Measurements from ENCODE around the gene MTHFR.
"Not testable (repeated sequence)": the region's sequence is repeated elsewhere in the genome, so short reads cannot be mapped to it uniquely, and the experiment has no call there.

The MTHFR gene

GRCh38 chr1:11833497-11833896, 27.7 kb upstream of the MTHFR start:
- DNase-seq (ENCODE audit: low read depth): no peak

GRCh38 chr1:11831945-11832725, 26.4 kb upstream of the MTHFR start:
- DNase-seq (ENCODE audit: low read depth): no peak

GRCh38 chr1:11828511-11828910, 22.7 kb upstream of the MTHFR start:
- no peak for DNase-seq (ENCODE audit: low read depth)

GRCh38 chr1:11826946-11827345, 21.2 kb upstream of the MTHFR start:
- DNase-seq (ENCODE audit: low read depth): no peak

- DNase-seq (ENCODE audit: low read depth): no peak
Observed at GRCh38 chr1:11825131-11825530, 19.4 kb upstream of the MTHFR start.

GRCh38 chr1:11823366-11824137, 17.8 kb upstream of the MTHFR start:
- peak; percentile 21 for DNase-seq (ENCODE audit: low read depth)

- DNase-seq (ENCODE audit: low read depth): peak; percentile 76
Observed at GRCh38 chr1:11822091-11822490, 16.3 kb upstream of the MTHFR start.

GRCh38 chr1:11817192-11817591, 11.4 kb upstream of the MTHFR start:
- no peak for DNase-seq (ENCODE audit: low read depth)

- DNase-seq (ENCODE audit: low read depth): no peak
Observed at GRCh38 chr1:11813021-11813420, 7.3 kb upstream of the MTHFR start.

GRCh38 chr1:11807133-11807532, 1.4 kb upstream of the MTHFR start:
- no peak for DNase-seq (ENCODE audit: low read depth)

GRCh38 chr1:11806307-11806936, 658 bp upstream of the MTHFR start:
- DNase-seq (ENCODE audit: low read depth): peak; percentile 44

- DNase-seq (ENCODE audit: low read depth): peak; percentile 67
Observed at GRCh38 chr1:11804666-11805421, 920 bp downstream of the MTHFR start.

GRCh38 chr1:11803924-11804665, 1.7 kb downstream of the MTHFR start:
- not testable (repeated sequence) for DNase-seq (ENCODE audit: low read depth)

- DNase-seq (ENCODE audit: low read depth): peak; percentile 98
Observed at GRCh38 chr1:11802973-11803885, 2.5 kb downstream of the MTHFR start.

GRCh38 chr1:11802616-11802972, 3.2 kb downstream of the MTHFR start:
- peak; percentile 28 for DNase-seq (ENCODE audit: low read depth)

GRCh38 chr1:11800756-11801433, 4.9 kb downstream of the MTHFR start:
- DNase-seq (ENCODE audit: low read depth): no peak

- no peak for DNase-seq (ENCODE audit: low read depth)
Observed at GRCh38 chr1:11800391-11800755, 5.4 kb downstream of the MTHFR start.

GRCh38 chr1:11799896-11800295, 5.9 kb downstream of the MTHFR start:
- DNase-seq (ENCODE audit: low read depth): no peak

GRCh38 chr1:11799099-11799498, 6.7 kb downstream of the MTHFR start:
- no peak for DNase-seq (ENCODE audit: low read depth)

All from iris pigment epithelial cell (primary cell).